Smooth muscle cell (in vitro differentiated cells): ENCODE data around the gene DCP2. TPM values are rescaled to one million over a fixed set of nuclear protein-coding genes. Genes with fewer than 3 reads are reported as not detected.
A peak's percentile ranks its signal among the peaks of the same experiment; 100 is the strongest.

ENCODE experiments used
- DNase-seq: peaks from one replicate; lab custom pipeline; 2025; ENCODE audit not compliant: unreplicated experiment; lab: John Stamatoyannopoulos, UW
- H2AFZ ChIP-seq: fragments of 200-600 bp; sonication (generic); 2 replicates; pipeline ENCODE4 v1.6.0; 2016; ENCODE audit warnings: antibody characterized with exemption, low read depth, mild to moderate bottlenecking
- H3F3A ChIP-seq: fragments of 200-600 bp; sonication (generic); 2 replicates; pipeline ENCODE4 v1.6.0; 2017; ENCODE audit warnings: antibody characterized with exemption, low read depth
- H3K27ac ChIP-seq: fragments of 200-600 bp; sonication (generic); 2 replicates; pipeline ENCODE4 v1.5.1; 2016; ENCODE audit warnings: low read depth, mild to moderate bottlenecking
- H3K27me3 ChIP-seq: fragments of 200-600 bp; sonication (generic); 2 replicates; pipeline ENCODE4 v1.6.1; 2016; ENCODE audit warnings: low read depth, mild to moderate bottlenecking
- H3K36me3 ChIP-seq: fragments of 200-600 bp; sonication (generic); 2 replicates; pipeline ENCODE4 v1.5.1; 2016; ENCODE audit warnings: low read depth
- H3K4me1 ChIP-seq: fragments of 200-600 bp; sonication (generic); 2 replicates; pipeline ENCODE4 v1.5.1; 2016; ENCODE audit warnings: low read depth
- H3K4me2 ChIP-seq: fragments of 200-600 bp; sonication (generic); 2 replicates; pipeline ENCODE4 v1.6.0; 2016; ENCODE audit warnings: mild to moderate bottlenecking
- H3K4me3 ChIP-seq: fragments of 200-600 bp; sonication (generic); 2 replicates; pipeline ENCODE4 v1.5.1; 2016; ENCODE audit warnings: mild to moderate bottlenecking
- H3K79me2 ChIP-seq: fragments of 200-600 bp; sonication (generic); 2 replicates; pipeline ENCODE4 v1.6.0; 2016; ENCODE audit warnings: low read depth, mild to moderate bottlenecking
- H3K9ac ChIP-seq: fragments of 200-600 bp; sonication (generic); 2 replicates; pipeline ENCODE4 v1.6.0; 2016; ENCODE audit warnings: low read depth
- H3K9me3 ChIP-seq: fragments of 200-600 bp; sonication (generic); replicated peaks from 2 replicates; pipeline ENCODE4 v1.5.1; 2016; ENCODE audit warnings: low read depth
- H4K20me1 ChIP-seq: fragments of 200-600 bp; sonication (generic); 2 replicates; pipeline ENCODE4 v1.6.0; 2016; ENCODE audit warnings: low read depth
- WGBS: methylation state at CpG from one replicate; pipeline ENCODE4 v1.1.7; 2016; ENCODE audit warnings: low lambda C conversion rate; 5-methylcytosine and 5-hydroxymethylcytosine counted together
- polyA plus RNA-seq: library from polyadenylated mRNA; unstranded; fragments of >200 nt; fragmentation: Nextera tagmentation; extraction: Ambion mirVana; gene quantifications from 2 replicates; pipeline ENCODE4 v1.2.1, GENCODE V29; 2016
- total RNA-seq: library from RNA; depleted of rRNA; stranded (reverse); fragments of >200 nt; gene quantifications from 2 replicates; pipeline ENCODE4 v1.2.3, GENCODE V29; 2014
- TF ChIP-seq, protein P1 (sequence below): fragments of 200-600 bp; sonication (generic); IDR thresholded peaks from 2 replicates; pipeline ENCODE4 v1.5.1; 2017; ENCODE audit warnings: borderline replicate concordance, mild to moderate bottlenecking, antibody characterized with exemption; ENCODE audit not compliant: insufficient read depth, poor library complexity, severe bottlenecking

DCP2 gene
- total and polyA plus RNA-seq, 2 experiments from 2014 or later, result 11.6 to 35.3 TPM

GRCh38 chr5:113020461-113021273, 44.1 kb downstream of the DCP2 start:
- no peak overlapping the region for H3K4me3 ChIP-seq
- H3K4me1 ChIP-seq, result peaks cover 3% of the 10 kb centered on the region
- peaks cover 11% of the 10 kb centered on the region for H3K36me3 ChIP-seq
- no peaks in the 10 kb centered on the region for H3K27me3 ChIP-seq
- H3K79me2 ChIP-seq, result no peaks in the 10 kb centered on the region
- H3K9me3 ChIP-seq, result no peaks in the 10 kb centered on the region
- H3K27ac ChIP-seq, result peak overlapping the region; percentile 82
- H3K4me2 ChIP-seq, result peak overlapping the region; percentile 52
- WGBS, result 79% methylated on average over 11 of the region's 11 CpGs
- DNase-seq, result no peak
- no peak overlapping the region for H2AFZ ChIP-seq
- peak overlapping the region; percentile 18 for H3K9ac ChIP-seq
- no peaks in the 10 kb centered on the region for H4K20me1 ChIP-seq
- peaks cover 8% of the 10 kb centered on the region for H3F3A ChIP-seq
- TF ChIP-seq, protein P1, sequence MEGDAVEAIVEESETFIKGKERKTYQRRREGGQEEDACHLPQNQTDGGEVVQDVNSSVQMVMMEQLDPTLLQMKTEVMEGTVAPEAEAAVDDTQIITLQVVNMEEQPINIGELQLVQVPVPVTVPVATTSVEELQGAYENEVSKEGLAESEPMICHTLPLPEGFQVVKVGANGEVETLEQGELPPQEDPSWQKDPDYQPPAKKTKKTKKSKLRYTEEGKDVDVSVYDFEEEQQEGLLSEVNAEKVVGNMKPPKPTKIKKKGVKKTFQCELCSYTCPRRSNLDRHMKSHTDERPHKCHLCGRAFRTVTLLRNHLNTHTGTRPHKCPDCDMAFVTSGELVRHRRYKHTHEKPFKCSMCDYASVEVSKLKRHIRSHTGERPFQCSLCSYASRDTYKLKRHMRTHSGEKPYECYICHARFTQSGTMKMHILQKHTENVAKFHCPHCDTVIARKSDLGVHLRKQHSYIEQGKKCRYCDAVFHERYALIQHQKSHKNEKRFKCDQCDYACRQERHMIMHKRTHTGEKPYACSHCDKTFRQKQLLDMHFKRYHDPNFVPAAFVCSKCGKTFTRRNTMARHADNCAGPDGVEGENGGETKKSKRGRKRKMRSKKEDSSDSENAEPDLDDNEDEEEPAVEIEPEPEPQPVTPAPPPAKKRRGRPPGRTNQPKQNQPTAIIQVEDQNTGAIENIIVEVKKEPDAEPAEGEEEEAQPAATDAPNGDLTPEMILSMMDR, result no peak

DNA sequence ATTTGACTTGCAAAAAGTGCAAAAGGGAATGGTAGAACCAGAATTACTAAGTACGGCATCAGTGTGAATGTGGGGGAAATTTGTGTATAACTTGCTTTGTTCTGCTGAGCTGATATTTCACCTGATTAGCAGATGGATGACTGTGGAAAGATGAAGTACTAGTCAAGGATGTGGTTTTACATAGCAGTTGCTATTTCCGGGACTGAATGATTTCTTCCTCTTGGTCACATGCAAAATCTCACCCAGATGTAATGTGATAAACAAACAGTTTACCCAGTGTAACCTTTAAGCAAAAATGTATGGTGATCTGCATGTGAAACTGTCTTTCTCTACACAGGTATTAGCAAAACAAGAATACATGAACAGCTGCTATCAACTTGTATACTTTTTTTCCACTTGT, 46.1 kb downstream of the DCP2 start:
- Histone ChIP-seq H3K4me3 (no peak overlapping the region), H3K79me2 (no peaks in the 10 kb centered on the region), H3K27me3 (no peaks in the 10 kb centered on the region), H3F3A (peaks cover 8% of the 10 kb centered on the region), H3K4me2 (no peak overlapping the region), H3K9ac (no peak overlapping the region), H2AFZ (no peak overlapping the region), H3K4me1 (peaks cover 3% of the 10 kb centered on the region), H3K9me3 (no peaks in the 10 kb centered on the region), H3K36me3 (peaks cover 11% of the 10 kb centered on the region), H3K27ac (no peak overlapping the region), H4K20me1 (no peaks in the 10 kb centered on the region)
- no peak for DNase-seq
- TF ChIP-seq, protein P1, result no peak
- 84% methylated on average over 2 of the region's 2 CpGs for WGBS

DNA sequence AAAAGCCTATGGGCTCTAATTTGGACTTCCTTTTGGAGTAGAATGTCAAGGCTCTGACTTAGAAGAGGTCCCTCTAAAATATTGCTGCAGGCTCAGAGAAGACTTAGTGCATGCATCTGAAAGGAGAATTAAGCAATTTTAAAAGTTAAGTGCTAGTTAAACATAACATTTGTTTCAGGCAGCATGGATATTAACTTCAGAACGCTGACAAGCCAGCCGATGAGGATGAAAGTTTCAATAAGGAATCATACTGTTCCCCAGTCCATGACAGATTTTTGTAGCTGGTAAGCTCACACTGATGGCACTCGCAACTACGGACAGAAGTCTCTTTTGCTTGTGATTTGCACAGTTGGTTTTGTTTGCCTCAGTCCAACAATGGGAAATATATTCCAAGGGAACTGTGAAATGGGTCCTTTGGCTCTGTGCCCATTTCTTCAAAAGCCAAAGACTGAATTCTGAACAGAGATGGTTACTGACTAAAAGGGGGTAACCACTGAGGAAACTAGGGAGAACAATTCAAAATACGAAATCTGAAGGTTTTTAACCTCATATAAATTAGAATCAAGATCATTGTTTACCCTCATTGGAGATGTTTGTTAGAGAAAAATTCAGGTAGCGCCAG, 47.6 kb downstream of the DCP2 start:
- Histone ChIP-seq H3K9me3 (no peaks in the 10 kb centered on the region), H3K36me3 (peaks cover 11% of the 10 kb centered on the region), H3K4me1 (peaks cover 3% of the 10 kb centered on the region), H3K27ac (no peak overlapping the region), H3K79me2 (no peaks in the 10 kb centered on the region), H4K20me1 (no peaks in the 10 kb centered on the region), H3K27me3 (no peaks in the 10 kb centered on the region), H3F3A (peaks cover 8% of the 10 kb centered on the region), H3K4me2 (no peak overlapping the region), H3K4me3 (no peak overlapping the region), H2AFZ (no peak overlapping the region), H3K9ac (no peak overlapping the region)
- no peak for DNase-seq
- TF ChIP-seq, protein P1, result no peak
- 88% methylated on average over 6 of the region's 6 CpGs for WGBS

- no peak overlapping the region for H3K4me2 ChIP-seq
- 88% methylated on average over 4 of the region's 4 CpGs for WGBS
- H2AFZ ChIP-seq, result no peak overlapping the region
These were observed 49.0 kb downstream of the DCP2 start for GRCh38 chr5:113025596-113025995.

More at GRCh38 chr5:113025596-113025995, 49.0 kb downstream of the DCP2 start:
- Histone ChIP-seq H3K27me3 (no peaks in the 10 kb centered on the region), H3F3A (peaks cover 12% of the 10 kb centered on the region), H3K36me3 (peaks cover 11% of the 10 kb centered on the region), H3K4me1 (peaks cover 2% of the 10 kb centered on the region), H3K27ac (no peak overlapping the region), H3K4me3 (no peak overlapping the region), H4K20me1 (no peaks in the 10 kb centered on the region), H3K9me3 (no peaks in the 10 kb centered on the region), H3K9ac (no peak overlapping the region), H3K79me2 (no peaks in the 10 kb centered on the region)
- TF ChIP-seq, protein P1, result no peak
- DNase-seq, result no peak
